Measurements from ENCODE around the gene KATNAL1.

The KATNAL1 gene

DNA sequence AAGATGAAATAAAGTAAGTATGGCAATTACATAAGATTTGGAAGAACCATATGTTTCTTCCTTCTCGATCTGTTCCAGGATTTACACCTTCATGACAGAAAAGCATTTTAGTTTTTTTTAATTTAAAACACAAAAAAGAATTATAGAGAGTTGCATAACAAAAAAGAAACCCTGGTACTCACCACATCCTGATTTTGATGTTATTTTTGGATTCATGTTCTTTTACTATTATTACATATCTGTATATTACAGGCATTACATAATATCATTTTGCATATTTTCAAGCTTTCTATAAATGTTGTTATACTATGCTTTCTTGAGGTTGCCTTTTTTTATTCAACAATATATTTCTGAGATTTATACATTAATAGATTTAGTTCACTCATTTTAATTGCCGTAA, 6.7 kb upstream of the KATNAL1 start:
- TF ChIP-seq, protein P1, sequence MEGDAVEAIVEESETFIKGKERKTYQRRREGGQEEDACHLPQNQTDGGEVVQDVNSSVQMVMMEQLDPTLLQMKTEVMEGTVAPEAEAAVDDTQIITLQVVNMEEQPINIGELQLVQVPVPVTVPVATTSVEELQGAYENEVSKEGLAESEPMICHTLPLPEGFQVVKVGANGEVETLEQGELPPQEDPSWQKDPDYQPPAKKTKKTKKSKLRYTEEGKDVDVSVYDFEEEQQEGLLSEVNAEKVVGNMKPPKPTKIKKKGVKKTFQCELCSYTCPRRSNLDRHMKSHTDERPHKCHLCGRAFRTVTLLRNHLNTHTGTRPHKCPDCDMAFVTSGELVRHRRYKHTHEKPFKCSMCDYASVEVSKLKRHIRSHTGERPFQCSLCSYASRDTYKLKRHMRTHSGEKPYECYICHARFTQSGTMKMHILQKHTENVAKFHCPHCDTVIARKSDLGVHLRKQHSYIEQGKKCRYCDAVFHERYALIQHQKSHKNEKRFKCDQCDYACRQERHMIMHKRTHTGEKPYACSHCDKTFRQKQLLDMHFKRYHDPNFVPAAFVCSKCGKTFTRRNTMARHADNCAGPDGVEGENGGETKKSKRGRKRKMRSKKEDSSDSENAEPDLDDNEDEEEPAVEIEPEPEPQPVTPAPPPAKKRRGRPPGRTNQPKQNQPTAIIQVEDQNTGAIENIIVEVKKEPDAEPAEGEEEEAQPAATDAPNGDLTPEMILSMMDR (IDR thresholded peaks at IDR 0.05), result no peak

DNA sequence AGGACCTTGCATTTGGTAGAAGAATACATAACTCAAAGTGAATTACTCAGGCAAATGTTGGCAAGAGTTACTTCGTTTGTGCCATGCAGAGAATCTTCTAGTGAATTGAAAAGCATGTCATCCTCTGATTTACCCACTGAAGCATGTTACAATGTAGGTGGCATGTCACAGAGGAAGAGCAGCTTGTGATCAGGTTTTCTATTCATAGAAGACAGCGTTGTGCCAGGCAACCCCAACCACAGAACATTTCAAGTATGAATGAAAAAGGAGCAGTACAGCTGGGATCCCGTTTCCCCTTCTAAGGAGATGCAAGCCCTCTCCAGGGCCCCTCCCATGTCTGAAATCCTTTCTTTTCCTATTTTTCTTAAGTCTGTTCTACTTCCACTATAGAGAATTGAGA, 6.0 kb upstream of the KATNAL1 start:
- TF ChIP-seq, protein P1 (IDR thresholded peaks at IDR 0.05), result no peak

DNA sequence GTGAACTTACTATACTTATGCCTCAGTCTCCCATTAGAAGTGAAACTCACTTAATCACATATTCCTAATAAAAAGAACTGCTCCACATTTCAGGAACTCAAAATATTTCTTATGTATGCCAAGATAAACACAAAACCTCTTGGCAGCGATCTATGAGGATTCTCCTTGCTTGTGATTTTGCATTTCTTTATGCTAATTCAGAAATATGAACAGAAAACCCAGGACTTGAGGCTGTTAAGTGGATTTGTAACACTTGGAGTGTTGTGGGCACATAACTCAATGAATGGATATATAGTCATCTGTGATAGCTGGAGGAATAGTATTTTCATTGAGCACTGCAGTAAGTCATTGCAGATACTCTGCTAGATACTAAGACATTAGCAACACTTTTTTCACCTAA, 5.6 kb upstream of the KATNAL1 start:
- TF ChIP-seq, protein P1 (IDR thresholded peaks at IDR 0.05), result no peak

DNA sequence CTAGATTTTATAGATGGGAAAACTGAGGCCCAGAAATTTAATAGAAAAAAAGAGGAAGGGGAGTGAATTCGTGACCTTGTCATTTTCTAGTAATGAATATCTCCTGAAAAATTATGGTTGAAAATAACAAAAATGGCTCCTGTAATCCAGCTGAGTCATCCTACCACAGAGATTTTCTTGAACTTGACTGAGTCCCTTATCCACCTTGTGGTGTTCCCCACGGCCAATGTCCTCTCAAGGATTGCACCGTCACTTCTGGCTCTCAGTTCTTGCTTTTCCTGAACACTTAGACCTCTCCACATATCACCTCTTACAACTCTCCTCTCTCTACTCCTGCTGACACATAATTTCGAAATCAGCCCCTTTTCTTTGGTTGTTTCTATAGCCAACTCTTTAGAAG, 1.2 kb upstream of the KATNAL1 start:
- TF ChIP-seq, protein P1 (IDR thresholded peaks at IDR 0.05), result no peak

DNA sequence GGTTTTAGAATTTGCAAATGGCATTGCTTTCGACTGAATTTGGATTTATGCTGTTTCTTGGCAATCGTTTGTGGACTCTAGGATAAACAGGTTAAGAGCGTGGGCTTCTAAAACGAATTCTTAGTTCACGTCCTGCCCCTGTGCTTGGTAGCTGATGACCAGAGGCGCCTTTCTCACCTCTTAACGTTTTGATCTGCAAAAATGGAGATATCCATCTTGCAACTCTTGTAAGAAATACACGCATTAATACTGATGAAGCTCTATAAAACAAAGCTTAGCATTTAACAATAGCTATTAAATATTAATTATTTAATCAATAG, 580 bp upstream of the KATNAL1 start:
- TF ChIP-seq, protein P1 (IDR thresholded peaks at IDR 0.05), result no peak

DNA sequence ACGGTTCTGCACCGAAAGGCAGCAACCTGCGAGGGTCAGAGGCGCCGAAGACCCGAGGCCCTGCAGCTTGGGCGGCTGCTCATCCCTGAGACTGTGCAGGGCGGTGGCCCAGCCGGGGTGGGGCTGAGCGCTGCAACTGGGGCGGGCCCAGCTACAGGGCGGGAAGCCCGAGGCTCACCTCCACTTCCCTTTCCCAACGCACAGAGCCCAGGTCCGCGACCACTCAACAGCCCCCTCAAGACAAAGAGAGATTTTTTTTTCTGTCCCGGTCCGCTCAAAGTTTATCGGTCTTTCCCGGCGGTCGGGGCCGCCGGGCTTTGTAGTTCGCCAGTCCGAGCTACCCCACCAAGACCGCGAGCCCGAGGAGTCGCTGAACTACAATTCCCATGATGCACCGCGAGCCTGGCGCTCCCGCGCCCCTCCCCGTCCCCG, 573 bp downstream of the KATNAL1 start:
- TF ChIP-seq, protein P1 (IDR thresholded peaks at IDR 0.05), result no peak

DNA sequence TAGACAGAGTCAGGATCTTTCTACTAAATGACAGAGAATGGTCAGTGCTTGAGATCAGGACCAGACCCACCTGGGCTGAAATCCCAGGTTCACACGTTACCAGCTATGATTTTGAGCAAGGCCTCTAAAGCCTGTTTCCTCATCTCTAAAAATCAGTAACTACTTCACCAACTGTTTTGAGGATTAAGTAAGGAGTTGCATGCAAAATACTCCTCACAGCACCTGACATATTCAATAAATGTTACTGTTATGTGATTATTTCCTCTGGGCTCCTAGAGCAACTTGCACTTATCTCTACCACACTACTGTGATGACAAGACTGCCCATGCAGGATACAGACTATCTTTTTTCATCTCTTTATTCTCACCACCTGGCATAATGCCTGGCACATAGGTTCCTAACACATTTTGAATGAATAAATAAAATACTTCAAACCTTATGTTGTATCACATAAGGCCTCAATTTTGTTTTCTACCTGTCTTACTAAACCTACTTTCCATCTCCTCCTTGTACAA, 1.8 kb downstream of the KATNAL1 start:
- TF ChIP-seq, protein P1 (IDR thresholded peaks at IDR 0.05), result no peak

DNA sequence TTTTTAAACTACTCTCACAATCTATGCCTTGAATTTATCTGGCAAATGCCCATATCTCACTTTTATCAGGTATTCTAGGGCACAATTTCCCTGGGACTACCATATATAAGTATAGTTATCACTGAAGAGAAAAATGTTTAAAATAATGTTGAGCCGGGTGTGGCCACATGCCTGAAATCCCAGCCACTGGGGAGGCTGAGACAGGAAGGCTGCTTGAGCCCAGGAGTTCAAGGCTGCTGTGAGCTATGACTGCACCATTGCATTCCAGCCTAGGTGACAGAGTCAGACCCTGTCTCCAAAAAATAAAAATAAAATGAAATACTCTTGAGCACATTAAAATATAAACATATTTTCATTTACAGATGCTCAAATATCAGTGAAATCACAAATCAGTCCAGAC, 4.1 kb downstream of the KATNAL1 start:
- TF ChIP-seq, protein P1 (IDR thresholded peaks at IDR 0.05), result no peak
